IMR-90 (cell line): ENCODE data around the gene DDOST.

Source experiments
- BHLHE40 ChIP-seq: fragments of 150-350 bp; IDR thresholded peaks from 2 replicates; pipeline ENCODE4 v1.6.1; 2016; ENCODE audit warnings: mild to moderate bottlenecking, low read depth, low read length
- CEBPB ChIP-seq: IDR thresholded peaks from 2 replicates; pipeline ENCODE4 v1.6.1; 2012; ENCODE audit warnings: low read depth, low read length, improper control_type of control experiment
- CHD1 ChIP-seq: IDR thresholded peaks from 2 replicates; pipeline ENCODE4 v1.6.1; 2012; ENCODE audit warnings: low read depth, low read length, improper control_type of control experiment
- CTCF ChIP-seq: conservative IDR thresholded peaks from 2 replicates; pipeline ENCODE4 v1.5.1; 2012; ENCODE audit warnings: mild to moderate bottlenecking, low read depth, low read length, improper control_type of control experiment
- ELK1 ChIP-seq: fragments of 150-350 bp; IDR thresholded peaks from 2 replicates; pipeline ENCODE4 v1.6.1; 2016; ENCODE audit warnings: low read depth, mild to moderate bottlenecking, low read length, moderate library complexity, borderline replicate concordance
- FOS ChIP-seq: fragments of 150-350 bp; IDR thresholded peaks from 2 replicates; pipeline ENCODE4 v1.6.1; 2016; ENCODE audit warnings: low read depth, low read length
- MAFK ChIP-seq: IDR thresholded peaks from 2 replicates; pipeline ENCODE4 v1.6.1; 2012; ENCODE audit warnings: low read depth, low read length, improper control_type of control experiment
- MAZ ChIP-seq: IDR thresholded peaks from 2 replicates; pipeline ENCODE4 v1.6.1; 2012; ENCODE audit warnings: low read depth, mild to moderate bottlenecking, low read length, improper control_type of control experiment, moderate library complexity, borderline replicate concordance
- MXI1 ChIP-seq: IDR thresholded peaks from 2 replicates; pipeline ENCODE4 v1.6.1; 2012; ENCODE audit warnings: low read depth, mild to moderate bottlenecking, low read length, moderate library complexity, borderline replicate concordance
- NFE2L2 ChIP-seq: fragments of 150-350 bp; IDR thresholded peaks from 2 replicates; pipeline ENCODE4 v1.6.1; 2016; ENCODE audit warnings: low read depth, mild to moderate bottlenecking, low read length
- POLR2A ChIP-seq: IDR thresholded peaks from 2 replicates; pipeline ENCODE4 v1.6.1; 2012; ENCODE audit warnings: mild to moderate bottlenecking, low read depth, low read length
- RAD21 ChIP-seq: IDR thresholded peaks from 2 replicates; pipeline ENCODE4 v1.6.1; 2012; ENCODE audit warnings: low read length, improper control_type of control experiment
- SMC3 ChIP-seq: fragments of 150-350 bp; IDR thresholded peaks from 2 replicates; pipeline ENCODE4 v1.6.1; 2016; ENCODE audit warnings: low read depth, mild to moderate bottlenecking, antibody characterized with exemption, low read length, moderate library complexity
- USF2 ChIP-seq: fragments of 150-350 bp; IDR thresholded peaks from 2 replicates; pipeline ENCODE4 v1.6.1; 2017; ENCODE audit warnings: mild to moderate bottlenecking, antibody characterized with exemption, low read length, low read depth

GRCh38 chr1:20636785-20637347 lies 24.3 kb downstream of the DDOST start:
- TF ChIP-seq CTCF: no peak
- TF ChIP-seq SMC3: no peak
- TF ChIP-seq RAD21: no peak
- no peak for TF ChIP-seq POLR2A
- TF ChIP-seq MAZ: no peak
- TF ChIP-seq MAFK: no peak
- TF ChIP-seq CEBPB: no peak
- TF ChIP-seq BHLHE40: no peak
- no peak for TF ChIP-seq CHD1
- TF ChIP-seq MXI1: no peak
- TF ChIP-seq FOS: no peak
- TF ChIP-seq ELK1: no peak
- no peak for TF ChIP-seq NFE2L2
- no peak for TF ChIP-seq USF2
